GM19099 (cell line): ENCODE data around the gene TPRG1L.

Experiments used
- POLR2A ChIP-seq: IDR thresholded peaks from 3 replicates; pipeline ENCODE4 v1.6.1; 2011; ENCODE audit warnings: low read depth; ENCODE audit not compliant: insufficient read length; ENCODE audit errors: extremely low read depth

The TPRG1L gene

GRCh38 chr1:3590951-3591865 is 33.6 kb upstream of the TPRG1L start:
- TF ChIP-seq POLR2A, result no peak

- no peak for TF ChIP-seq POLR2A
Observed at GRCh38 chr1:3593334-3593733, 31.5 kb upstream of the TPRG1L start.

DNA sequence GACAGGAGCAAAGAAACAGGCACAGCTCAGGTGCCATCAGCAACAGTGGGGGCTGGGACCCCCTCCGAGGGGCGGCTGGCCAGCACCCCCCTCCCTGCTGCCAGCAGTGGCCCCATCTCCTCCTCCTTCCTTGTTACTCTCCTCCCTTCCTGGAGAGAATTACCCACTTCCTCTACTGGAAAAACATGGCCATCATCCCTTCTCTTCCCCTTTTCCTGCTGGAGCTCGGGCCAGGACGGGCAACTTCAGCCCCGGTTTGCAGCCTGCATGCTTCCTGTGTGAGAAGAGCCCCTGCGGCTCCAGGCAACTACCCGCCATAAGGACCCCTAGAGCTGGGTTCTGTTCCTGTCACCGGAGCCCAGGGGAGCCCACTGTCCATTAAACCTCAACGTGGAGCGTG is 31.1 kb upstream of the TPRG1L start:
- no peak for TF ChIP-seq POLR2A

DNA sequence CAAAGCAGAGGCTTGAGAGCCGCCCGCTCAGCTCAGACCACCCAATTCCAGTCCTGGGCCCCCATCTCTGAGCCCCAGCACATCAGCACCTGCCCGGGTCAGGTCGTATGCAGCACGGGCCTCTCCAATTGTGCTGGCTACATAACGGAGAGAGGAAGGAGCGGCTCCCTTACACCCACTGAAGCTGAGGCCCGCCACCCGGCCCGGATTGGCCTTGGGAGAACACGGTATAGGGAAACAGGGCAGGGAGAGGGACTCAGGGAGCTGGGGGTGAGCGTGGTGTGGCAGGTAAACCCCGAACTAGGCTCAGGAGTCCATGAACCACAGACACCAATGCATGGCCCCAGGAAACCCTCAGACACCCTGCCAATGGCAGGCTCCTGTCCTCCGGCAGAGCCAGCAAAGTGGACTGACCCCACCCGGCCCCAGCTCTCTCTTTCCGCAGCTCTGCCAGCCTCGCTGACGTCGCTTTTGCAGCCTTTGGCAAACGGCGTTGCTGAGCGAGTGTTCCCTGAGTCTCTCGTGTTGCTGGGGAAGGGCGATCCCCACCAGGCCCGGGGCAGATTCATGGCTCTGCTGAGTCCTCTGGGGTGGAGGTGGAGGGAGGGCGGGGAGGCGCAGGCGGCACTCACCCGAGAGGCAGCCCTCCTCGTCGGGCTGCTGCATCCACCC is 30.0 kb upstream of the TPRG1L start:
- TF ChIP-seq POLR2A, result no peak

DNA sequence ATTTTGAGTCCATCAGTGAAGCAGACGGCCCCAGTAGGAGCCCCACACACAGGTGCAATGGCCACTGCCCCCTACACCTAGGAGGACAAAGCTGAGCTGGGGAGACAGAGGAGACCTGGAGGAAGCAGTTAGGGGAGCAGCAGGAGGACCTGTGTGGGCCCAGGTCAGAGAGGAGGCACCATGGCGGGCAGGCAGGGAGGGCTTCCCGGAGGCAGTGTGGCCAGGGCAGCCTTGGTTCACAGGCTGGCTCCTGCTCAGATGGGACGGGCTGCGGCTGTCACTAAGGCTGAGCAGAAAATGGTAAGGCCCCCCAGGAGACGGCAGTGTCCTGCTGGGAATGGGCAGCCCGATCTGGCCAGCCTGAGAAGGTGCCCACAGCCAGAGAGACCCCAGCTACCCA is 28.9 kb upstream of the TPRG1L start:
- no peak for TF ChIP-seq POLR2A

GRCh38 chr1:3596663-3597598 is 27.9 kb upstream of the TPRG1L start:
- TF ChIP-seq POLR2A, result no peak

GRCh38 chr1:3597599-3597964 is 27.2 kb upstream of the TPRG1L start:
- TF ChIP-seq POLR2A, result no peak

DNA sequence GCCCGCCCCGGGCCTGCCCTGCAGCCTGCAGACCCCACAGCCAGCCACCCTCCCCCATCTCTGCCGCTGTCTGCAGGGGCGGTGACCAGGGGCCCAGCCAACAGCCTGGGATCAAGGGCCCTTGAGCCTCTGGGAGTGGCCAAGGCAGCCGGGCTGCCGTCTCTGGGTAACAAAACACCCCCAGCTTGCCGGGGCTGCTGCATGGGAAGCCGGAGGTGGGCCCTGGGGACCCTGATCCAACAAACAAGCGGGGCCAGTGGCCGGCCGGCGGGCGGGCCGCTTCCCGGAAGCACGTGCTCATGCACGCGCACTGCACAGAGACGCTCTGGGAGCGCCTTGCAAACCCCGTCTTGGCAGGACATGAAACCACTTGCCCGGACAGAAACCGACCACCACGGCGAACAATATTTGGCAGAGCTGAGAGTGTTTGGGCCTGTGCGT is 26.7 kb upstream of the TPRG1L start:
- TF ChIP-seq POLR2A, result no peak

GRCh38 chr1:3598522-3599285 is 26.1 kb upstream of the TPRG1L start:
- no peak for TF ChIP-seq POLR2A

- TF ChIP-seq POLR2A, result no peak
Observed at GRCh38 chr1:3599286-3599811, 25.5 kb upstream of the TPRG1L start.

GRCh38 chr1:3599816-3600215 is 25.0 kb upstream of the TPRG1L start:
- no peak for TF ChIP-seq POLR2A

GRCh38 chr1:3600354-3600753 is 24.5 kb upstream of the TPRG1L start:
- no peak for TF ChIP-seq POLR2A

DNA sequence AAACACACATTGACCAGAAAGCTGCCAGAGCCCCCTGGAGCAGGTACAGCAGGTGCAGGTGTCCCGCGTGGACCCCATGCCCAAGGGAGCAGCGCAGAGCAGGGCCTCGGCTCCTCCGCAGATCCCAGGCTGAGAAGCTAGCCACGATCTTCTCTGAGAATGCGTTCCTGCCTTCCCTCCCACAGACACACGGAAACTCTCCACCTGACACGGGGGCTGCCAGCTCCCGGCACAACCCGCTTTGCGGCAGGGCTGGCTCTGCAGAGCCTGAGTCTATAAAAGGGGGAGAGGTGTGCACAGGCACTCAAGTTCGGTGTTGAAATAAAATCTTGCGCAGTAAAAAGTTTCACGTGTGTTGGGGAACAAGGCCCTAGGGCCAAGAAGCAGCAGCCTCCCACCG is 23.1 kb upstream of the TPRG1L start:
- TF ChIP-seq POLR2A, result no peak

GRCh38 chr1:3602375-3602774 is 22.4 kb upstream of the TPRG1L start:
- TF ChIP-seq POLR2A, result no peak
